Hematopoietic multipotent progenitor cell (in vitro differentiated cells): ENCODE data around the gene TMEM114. TPM values are rescaled to one million over a fixed set of nuclear protein-coding genes. Genes with fewer than 3 reads are reported as not detected.

Source experiments
- DNase-seq, 3 donors: peaks; one replicate each; pipeline ENCODE4 v3.0.0-alpha.2; 2011 to 2015; ENCODE audit warnings: low read depth in 2 of 3, low spot score in 2 of 3
- total RNA-seq: library from RNA; depleted of rRNA; stranded (reverse); fragments of >200 nt; gene quantifications from one replicate; pipeline ENCODE4 v1.2.3, GENCODE V29; 2012

TMEM114 gene
- total RNA-seq, result not detected

DNA sequence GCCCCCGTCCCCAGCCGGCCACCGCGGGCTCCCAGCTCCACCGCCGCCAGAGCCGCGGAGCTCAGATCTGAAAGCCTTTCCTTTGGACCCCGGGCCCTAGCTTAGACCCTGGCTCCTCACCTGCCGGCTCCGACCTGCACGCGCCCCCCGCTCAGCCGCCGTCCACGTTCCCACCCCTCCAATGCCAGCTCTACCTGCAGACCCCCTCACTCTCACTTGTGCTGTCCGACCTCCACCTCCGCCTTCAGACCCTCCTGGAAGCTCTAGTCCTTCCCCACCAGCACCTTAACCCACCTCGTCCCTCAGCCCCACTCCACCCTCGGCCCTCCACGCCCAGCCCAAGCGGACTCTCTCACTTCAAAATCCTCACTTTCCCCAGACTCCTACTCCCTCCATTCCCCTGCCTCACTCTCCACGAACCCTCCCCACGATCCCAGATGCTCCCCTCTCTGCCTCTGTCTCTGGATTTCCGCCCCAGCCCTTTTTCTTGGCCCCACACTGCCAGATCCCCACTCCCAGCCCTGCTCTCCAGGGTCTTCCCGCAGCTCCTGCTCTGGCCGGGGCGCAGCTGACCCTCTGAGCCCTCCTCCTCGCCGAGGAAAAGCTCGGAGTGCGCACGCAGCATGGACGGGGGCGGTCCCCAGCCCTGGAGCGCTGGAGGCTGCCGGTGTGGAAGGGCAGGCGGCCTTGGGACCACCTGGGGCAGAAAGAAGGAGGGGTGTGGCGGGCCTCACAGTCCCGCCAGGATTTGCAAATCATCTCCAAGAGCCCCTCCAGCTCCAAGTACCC is at the start of gene TMEM114:
Gene TMEM114 (minus strand): TSS at position 612 of the 789 bp plus-strand sequence. CDS start 673 bp downstream, outside the sequence.
- DNase-seq, result no peak

DNA sequence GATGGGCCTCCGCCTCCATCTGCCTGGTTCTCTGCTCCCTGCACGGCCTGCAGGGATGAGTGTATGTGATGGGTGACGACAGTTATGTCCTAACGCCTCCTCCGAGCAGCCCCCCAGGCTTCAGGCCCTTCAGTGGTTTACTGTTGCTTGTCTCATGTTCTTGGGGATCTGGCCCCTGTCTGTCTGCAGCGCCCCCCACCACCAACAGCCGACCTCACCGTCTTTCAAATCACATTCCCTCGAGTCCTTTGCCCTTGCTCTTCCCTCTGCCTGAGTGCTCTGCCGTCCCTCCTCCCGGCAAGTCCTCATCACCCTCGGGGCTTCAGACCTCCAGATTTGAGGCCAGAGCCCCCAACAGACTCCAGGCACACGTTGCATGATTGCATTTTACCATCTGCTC is 49.4 kb upstream of the TMEM114 start:
- DNase-seq, result no peak

DNA sequence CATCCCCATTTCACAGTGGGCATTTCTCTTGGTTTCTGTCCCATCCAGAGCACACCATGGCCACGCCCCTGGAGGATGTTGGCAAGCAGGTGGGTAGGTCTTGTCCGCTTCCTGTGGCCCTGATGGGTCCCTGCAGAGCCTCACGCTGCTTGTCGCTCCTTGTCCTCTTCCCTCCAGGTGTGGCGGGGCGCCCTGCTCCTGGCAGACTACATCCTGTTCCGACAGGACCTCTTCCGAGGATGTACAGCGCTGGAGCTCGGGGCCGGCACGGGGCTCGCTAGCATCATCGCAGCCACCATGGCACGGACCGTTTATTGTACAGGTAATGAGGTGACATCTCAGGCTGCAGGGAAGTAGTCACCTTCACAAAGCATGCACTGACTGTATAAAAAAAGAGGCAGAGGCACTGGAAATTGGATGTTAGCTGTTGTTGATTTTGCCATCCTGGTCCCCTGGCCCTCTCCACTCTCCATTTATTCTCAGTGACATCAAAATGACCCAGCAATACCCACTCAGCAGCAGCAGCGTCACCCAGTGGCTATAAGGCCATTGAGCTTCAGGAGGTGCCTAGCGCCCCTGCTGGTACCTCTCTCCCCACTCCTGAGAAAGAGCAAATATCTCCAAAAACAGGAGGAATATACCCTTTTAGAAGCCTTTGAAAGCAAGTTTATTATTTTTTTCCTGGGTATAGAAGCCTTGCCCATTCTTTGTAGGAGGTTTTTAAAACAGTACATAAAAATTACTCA is 44.9 kb upstream of the TMEM114 start:
- DNase-seq, result no peak

DNA sequence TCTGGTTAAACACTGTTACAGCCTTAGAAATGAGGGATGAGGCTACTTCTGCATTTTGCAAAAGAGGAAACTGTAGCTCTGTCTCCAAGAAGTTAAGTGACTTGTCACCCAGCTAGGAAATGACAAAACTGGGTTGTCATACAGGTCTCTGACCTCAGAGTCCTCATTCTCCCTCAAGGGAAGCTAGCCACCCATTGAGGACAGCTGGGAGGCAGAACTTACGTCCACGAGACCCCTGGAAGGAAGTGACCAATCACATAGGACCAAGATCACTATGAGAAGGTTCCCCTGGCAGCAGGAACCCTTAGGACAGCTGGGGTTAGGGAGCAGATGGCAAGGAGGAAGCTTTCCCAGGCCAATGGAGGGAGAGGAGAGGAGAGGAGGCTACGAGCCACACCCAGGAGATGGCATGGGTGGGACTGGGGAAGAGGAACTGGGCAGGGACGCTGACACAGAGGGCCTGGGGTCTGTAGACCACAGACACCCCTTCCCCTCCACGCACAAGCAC is 42.4 kb upstream of the TMEM114 start:
- peak in 2 of 3 donors; percentile 81 to 93 for DNase-seq

DNA sequence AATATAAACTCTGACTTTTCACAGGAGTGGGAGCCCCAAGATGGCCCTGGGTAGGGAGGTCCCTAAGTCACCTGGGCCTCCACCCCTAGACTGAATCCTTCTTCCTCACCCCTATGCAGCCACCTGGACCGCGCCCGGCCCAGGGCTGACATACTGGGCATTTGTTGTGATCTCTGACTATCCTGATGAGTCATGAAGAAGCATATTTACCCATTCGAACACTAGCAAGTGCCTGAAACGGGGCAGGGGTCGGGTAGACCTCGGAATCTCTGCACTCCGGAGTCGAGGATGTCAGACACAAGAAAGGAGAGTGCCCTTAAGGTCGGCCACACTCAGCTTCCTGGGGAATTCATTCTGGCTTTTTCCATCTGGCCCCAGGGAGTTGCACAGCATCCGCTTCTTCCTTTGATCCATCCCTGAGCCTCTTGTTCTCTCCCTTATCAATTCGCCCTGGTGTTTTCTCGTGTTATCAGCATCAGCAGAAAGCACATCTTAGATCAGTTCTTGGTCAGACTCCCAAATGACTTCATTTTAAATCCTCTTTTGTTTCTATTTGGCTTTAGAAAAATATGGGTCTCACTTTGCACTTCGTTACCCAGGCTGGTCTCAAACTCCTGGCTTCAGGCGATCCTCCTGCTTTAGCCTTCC is 41.6 kb upstream of the TMEM114 start:
- DNase-seq, result peak in 1 of 3 donors; percentile 25

DNA sequence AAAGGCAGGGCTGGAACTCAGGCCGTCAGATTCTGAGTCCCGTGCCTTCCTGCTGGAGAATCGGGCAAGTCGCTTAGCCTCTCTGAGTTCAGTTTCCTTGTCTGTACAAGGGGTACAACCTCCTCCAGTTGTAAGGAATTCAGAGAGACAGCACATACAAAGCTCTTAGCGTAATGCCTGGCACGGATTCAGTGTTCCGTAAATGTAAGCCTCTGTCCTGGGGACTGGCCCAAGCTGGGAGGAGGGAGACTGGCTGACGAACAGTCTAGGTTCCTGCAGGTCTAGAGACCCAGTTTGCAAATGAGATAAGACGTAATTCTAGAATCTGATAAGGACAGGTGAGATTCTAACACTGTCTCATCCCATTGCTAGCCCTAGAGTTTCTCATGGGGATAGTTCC is 41.1 kb upstream of the TMEM114 start:
- DNase-seq, result no peak

DNA sequence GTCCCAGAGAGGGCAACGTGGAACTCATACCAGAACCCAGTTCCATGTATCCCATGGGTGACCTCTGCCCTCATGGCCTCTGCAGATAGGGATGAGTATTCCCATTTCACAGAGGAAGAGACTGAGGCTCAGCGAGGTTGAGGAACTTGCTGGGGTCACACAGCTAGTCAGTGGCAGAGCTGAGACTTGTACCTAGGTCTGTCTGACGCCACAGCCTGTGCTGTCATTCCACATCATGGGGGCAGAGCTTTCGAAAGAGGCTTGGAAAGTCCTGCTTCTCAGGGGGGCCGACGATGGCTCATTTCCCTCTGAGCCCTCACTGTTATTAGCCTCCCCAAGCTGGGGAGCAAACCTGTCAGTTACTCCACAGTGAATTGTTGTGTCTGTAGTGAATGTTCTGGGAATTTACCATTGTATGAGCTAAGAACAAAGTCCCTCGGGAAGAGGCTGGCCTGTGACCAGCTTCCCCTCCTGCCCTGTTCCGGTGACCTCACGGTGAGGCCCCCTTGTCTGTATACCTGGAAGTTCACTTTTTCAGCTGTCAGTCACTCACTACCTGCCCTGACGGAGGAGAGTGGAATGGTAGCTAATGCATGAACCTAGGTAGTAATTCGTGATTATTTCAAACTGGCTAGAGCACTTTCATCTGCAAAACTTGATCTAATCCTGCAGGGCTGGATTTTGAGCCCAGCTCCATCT is 40.1 kb upstream of the TMEM114 start:
- no peak for DNase-seq

DNA sequence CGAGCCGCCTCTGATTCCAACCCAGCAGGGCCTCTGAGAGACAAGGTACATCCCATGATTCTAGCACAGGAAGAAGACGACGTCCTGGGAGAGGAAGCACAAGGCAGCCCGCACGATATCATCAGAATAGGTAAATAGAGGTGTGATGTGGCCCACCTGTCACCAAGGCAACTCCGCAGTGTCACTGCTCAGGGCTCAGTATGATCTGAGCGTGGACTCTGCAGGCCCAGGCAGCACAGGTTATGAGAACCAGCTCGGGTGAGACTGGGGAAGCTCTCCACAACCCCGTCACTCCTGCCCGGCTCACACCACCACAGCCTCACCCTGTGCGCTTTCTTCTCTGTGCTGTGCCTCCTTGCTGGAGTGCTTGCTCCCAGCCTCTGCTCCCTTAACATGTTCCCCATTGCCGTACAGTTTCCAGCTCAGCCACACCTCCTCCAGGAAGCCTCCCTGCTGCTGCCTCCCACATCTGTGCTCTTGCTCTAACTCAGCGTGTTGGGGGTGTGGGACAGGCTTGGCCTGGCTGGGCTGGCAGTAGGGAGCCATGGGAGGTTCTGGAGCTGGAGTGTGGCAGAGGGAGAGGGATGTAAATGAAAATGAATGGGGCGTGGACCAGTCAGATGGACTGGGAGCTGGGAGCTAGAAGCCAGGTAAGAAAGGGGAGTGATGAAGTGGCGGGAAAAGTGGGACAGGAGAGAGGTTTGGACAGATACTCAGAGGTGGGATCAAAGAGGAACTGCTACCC is 38.8 kb upstream of the TMEM114 start:
- DNase-seq, result no peak

DNA sequence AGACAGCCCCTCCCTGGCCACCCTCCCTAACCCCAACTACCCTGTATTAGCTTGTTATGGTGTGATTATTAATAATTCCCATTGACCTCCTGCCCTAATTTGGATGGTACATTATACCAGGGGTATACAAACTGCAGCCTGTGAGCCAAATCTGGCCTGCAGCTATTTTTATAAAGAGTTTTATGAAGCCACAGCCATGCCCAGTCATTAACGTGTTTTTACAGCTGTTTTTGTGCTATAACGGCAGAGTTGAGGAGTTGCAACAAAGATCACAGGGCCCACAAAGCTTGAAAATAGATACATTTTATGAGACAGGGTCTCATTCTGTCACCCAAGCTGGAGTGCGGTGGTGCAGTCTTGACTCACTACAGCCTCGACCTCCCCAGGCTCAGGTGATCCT is 37.1 kb upstream of the TMEM114 start:
- no peak for DNase-seq

DNA sequence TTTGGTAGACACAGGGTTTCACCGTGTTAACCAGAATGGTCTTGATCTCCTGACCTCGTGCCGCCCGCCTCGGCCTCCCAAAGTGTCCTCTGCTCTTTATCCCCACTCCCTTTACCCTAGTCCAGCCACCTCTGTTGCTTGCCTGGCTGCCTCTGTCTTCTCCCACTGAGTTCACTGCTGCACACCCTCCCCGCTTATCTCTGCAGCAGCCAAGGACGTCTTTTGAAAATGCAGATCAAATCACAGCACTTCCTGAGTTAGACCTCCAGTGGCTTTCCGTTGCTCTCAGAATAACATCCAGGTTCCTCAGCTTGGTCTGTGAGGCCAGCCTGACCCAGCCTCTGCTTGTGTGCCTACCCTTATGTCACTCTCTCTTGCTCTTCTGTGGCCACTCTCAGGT is 36.6 kb upstream of the TMEM114 start:
- no peak for DNase-seq

DNA sequence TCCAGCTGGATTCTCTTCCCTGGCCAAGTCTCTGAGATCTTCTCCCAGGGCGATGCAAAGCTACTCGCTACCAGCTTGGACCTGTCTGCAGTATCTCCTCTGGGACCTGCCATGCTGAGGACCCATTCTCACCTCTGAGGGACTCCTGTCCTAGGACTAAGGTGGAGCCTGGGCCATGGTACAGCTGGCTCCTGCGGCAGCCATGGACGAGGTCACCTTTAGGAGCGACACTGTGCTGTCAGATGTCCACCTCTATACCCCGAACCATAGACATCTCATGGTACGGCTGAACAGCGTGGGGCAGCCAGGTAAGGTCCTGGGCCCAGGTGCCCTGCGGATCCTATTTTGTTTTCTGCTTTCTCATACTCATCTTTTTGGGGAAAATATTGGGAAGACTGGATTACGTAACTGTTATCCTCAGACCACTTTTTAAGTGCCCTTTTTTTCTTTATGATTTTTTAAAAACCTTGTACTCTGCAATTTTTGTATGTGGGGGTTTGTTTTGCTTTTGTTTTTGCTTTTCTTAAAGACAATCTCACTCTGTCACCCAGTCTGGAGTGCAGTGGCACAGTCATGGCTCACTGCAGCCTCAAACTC is 35.3 kb upstream of the TMEM114 start:
- no peak for DNase-seq

DNA sequence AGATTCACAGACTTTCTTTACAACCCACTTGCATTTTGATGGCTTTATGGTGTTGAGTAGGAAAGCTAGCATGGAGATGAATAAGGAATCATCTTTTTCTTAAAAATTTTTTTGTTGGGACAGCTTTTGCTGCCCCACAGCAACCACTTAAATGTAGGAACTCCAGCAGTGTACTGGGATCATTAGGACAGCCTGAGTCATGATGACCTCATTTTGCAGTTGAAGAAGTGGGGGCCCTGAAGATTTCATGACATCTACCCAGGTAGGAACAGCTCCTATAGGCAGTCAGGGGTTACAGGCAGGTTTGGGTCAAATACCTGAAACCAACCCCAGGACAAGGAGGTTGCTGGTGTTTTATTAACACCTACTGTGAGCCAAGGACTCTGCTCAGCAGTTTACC is 33.3 kb upstream of the TMEM114 start:
- DNase-seq, result no peak

DNA sequence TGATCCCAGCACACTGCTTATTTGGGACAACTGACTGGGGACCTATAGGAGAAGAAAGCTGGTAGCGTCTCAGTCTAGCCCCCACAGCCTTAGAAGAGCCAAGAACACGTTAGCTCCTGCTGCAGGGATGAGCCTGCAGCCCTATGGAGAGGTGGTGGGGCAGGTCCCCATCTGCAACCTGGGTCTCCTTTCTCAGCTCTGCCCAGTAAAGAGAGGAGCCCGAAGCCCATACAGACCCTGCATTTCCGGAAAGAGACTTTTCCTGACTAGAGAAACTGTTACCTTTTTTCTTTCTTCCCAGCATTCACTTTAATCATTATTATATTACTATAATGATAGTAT is 32.0 kb upstream of the TMEM114 start:
- DNase-seq, result no peak

DNA sequence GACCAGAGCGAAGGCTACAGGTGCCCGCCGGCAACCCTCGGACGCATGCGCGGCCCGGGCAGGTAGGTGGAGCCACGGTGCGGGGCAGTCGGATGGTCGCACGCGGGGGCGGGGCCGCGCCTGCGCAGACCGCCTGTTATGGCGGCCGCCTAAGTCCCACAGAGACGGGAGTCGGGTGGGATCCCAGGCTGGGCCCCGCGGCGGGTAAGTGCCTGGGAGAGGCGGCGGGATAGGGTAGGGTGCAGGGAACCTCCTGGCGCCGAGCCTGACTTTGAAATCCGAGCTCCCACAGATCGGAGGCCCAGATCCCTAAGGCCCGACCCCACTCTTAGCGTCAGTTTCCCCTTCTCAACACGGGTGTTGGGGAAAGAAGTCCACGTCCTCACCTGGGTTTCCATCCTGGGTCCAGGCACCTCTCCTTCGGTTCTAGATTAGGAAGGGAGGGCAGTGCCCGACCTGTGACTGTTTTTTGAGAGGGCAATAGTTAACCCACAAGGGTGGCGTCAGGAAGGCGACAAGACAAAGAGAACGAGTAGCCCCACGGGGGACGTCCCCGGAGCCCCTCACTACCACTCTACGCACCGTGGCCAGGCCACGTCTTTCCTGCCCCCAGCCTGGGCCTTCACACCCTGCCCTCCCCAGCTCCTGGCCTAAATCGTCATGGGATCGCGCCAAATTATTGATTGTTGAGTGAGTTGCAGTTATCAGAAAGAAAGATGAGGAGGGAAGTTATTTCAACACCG is 31.4 kb upstream of the TMEM114 start, which contains the start of gene METTL22:
Gene METTL22 (plus strand): TSS at position 127 of the 743 bp plus-strand sequence. CDS start 3,968 bp downstream, outside the sequence.
- DNase-seq, result peak; percentile 88 to 91 (median 89)

DNA sequence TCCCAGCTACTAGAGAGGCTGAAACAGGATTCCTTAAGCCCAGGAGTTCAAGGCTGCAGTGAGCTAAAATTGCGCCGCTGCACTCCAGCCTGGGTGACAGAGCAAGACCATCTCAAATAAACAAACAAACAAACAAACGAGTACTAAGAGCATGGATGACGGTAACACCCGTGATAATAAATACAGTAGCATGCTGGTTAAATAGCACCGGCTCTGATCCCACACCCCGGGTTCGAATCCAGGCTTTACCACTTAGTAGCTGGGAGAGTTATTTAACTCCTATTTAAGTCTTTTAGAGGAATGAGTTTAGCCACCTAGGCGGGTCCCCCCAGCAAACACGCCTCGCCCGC is 30.9 kb upstream of the TMEM114 start:
- DNase-seq, result no peak

DNA sequence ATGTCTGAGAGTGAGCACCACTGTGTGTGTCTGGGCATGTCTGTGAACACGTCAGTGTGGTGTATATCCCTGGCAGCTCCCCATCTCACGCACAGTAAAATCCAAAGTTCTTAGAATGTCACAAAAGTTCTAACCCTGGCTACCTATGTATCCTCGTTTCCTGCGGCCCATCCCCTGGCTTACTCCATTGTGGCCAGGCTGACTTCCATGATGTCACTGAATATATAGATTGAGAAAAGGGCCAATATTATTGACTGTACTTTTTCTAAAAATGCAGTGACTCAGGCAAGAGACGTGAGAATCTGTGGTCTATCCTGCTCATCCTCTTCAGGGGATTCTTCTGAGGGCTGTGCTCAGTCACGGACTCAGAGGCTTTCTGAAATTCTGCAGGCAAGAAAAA is 30.2 kb upstream of the TMEM114 start:
- DNase-seq, result no peak

DNA sequence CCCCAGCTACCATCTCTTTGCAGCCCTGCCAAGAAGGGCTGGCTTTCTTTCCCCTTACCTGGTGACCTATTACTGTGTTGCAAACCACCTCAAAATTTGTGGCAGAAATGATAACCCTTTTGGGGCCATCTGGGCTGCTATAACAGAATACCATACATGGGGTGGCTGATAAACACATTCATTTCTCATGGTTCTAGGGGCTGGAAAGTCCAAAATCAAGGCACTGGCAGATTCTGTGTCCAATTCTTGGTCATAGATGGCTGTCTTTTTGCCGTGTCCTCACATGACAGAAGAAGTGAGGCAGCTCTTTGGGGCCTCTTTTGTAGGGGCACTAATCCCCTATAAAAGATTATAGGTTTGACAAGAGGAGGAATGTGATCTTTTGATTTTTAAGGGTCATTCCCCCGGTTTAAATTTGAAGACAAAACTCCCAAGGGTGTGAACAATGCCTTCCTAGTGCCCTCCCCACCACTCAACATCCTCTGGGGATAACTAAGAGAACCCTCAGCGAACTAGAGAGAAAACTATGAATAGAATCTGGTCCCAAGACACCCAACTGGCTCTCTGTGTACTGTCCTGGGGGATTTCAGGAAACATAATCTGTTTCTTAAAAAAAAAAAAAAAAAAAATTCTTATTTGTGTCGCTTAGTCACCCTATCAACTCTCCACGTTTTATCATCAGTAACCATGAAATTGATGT is 29.5 kb upstream of the TMEM114 start:
- DNase-seq, result no peak

DNA sequence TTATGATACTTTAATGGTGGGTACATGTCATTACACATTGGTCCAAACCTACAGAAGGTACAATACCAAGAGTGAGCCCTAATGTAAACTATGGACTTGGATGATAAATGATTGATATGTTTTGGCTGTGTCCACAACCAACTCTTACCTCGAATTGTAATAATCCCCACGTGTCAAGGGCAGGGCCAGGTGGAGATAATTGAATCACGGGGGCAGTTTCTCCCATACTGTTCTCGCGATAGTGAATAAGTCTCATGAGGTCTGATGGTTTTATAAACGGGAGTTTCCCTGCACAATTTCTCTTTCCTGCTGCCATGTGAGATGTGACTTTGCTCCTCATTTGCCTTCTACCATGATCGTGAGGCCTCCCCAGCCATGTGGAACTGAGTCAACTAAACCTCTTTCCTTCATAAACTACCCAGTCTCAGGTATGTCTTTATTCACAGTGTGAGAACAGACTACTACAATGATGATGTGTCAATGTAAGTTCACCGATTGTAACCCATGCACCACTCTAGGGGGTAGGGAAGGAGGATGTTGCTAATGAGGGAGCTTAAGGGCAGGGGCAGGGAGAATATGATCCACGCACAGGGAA is 24.2 kb upstream of the TMEM114 start:
- DNase-seq, result no peak
